ENCODE data around the gene RGL3.

DNA sequence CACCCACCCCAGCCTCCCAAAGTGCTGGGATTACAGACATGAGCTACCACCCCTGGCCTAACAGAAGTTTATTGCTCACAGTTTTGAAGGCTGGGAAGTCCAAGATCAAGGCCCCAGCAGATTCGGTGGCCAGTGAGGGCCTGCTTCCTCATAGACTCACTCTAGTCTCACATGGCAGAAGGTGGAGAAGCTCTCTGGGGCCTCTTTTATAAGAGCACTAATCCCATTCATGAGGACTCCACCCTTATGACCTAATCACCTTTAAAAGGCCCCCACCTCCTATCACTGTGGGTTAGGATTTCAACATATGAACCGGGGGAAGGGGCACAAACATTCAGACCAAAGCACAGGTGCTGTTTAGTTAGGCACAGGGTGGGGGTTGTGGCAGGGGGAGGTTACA, 51.6 kb downstream of the RGL3 start:
- TF ChIP-seq, protein P1, sequence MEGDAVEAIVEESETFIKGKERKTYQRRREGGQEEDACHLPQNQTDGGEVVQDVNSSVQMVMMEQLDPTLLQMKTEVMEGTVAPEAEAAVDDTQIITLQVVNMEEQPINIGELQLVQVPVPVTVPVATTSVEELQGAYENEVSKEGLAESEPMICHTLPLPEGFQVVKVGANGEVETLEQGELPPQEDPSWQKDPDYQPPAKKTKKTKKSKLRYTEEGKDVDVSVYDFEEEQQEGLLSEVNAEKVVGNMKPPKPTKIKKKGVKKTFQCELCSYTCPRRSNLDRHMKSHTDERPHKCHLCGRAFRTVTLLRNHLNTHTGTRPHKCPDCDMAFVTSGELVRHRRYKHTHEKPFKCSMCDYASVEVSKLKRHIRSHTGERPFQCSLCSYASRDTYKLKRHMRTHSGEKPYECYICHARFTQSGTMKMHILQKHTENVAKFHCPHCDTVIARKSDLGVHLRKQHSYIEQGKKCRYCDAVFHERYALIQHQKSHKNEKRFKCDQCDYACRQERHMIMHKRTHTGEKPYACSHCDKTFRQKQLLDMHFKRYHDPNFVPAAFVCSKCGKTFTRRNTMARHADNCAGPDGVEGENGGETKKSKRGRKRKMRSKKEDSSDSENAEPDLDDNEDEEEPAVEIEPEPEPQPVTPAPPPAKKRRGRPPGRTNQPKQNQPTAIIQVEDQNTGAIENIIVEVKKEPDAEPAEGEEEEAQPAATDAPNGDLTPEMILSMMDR (IDR thresholded peaks at IDR 0.05; ENCODE audit: insufficient read depth, low read length), result no peak
- TF ChIP-seq POLR2AphosphoS5 (IDR thresholded peaks at IDR 0.05; ENCODE audit: low read depth) (no peak), GABPA (IDR thresholded peaks at IDR 0.05; ENCODE audit: low read depth) (no peak), SPI1 (IDR thresholded peaks at IDR 0.05; ENCODE audit: borderline replicate concordance, low read depth) (no peak)
- TF ChIP-seq, protein P2, sequence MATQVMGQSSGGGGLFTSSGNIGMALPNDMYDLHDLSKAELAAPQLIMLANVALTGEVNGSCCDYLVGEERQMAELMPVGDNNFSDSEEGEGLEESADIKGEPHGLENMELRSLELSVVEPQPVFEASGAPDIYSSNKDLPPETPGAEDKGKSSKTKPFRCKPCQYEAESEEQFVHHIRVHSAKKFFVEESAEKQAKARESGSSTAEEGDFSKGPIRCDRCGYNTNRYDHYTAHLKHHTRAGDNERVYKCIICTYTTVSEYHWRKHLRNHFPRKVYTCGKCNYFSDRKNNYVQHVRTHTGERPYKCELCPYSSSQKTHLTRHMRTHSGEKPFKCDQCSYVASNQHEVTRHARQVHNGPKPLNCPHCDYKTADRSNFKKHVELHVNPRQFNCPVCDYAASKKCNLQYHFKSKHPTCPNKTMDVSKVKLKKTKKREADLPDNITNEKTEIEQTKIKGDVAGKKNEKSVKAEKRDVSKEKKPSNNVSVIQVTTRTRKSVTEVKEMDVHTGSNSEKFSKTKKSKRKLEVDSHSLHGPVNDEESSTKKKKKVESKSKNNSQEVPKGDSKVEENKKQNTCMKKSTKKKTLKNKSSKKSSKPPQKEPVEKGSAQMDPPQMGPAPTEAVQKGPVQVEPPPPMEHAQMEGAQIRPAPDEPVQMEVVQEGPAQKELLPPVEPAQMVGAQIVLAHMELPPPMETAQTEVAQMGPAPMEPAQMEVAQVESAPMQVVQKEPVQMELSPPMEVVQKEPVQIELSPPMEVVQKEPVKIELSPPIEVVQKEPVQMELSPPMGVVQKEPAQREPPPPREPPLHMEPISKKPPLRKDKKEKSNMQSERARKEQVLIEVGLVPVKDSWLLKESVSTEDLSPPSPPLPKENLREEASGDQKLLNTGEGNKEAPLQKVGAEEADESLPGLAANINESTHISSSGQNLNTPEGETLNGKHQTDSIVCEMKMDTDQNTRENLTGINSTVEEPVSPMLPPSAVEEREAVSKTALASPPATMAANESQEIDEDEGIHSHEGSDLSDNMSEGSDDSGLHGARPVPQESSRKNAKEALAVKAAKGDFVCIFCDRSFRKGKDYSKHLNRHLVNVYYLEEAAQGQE (IDR thresholded peaks at IDR 0.05; ENCODE audit: insufficient replicate concordance, low read depth), result no peak
